NCI-H2171 treated with DMSO at 0.1 percent for 48 hours (cell line): ENCODE measurements around the gene S100A3.

Experiments used
- DNase-seq: peaks from one replicate; lab custom pipeline; 2025; lab: John Stamatoyannopoulos, UW

Gene S100A3

GRCh38 chr1:153509729-153510354 is 39.2 kb downstream of the S100A3 start:
- no peak for DNase-seq

GRCh38 chr1:153509036-153509435 is 40.0 kb downstream of the S100A3 start:
- DNase-seq, result no peak

- no peak for DNase-seq
Observed at GRCh38 chr1:153507926-153508583, 41.0 kb downstream of the S100A3 start.

GRCh38 chr1:153506831-153507413 is 42.1 kb downstream of the S100A3 start:
- no peak for DNase-seq

DNA sequence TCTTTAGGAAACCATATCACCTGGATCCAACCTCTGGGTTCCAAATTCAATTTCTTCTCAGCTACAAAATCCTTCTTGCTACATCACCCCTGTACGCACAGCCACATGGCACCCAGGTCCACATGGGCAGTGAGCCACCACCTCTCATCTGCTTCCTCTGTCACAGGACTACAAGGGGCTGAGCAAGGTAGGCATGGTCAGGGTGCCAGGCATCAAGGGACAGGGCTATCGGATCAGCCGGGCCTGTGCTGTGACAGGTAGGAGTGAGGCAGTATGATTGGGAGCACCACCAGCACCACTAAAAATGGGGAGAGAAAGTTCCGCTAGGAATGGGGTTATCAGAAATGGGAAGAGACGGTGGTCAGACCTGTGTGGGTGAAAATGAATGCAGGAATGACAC is 42.7 kb downstream of the S100A3 start:
- DNase-seq, result no peak

DNA sequence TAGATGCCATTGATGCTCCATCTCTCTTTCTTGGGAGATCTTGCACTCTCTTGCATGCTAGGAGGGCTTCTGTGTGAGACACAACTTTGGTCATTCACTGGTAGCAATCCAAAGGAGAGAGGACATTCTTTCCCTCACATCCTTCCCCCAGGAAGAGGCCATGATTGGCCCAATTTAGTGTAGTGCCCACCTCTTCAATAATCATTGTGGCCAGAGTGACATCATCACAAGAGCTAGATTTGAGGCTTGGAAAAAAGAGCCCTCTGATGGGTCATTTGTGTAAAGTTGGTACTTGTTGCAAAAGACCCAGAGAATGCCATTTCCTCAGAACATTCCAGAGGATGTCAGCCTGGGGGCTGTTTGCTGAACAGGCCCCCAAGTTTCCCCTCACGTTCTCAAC is 43.5 kb downstream of the S100A3 start:
- no peak for DNase-seq

- no peak for DNase-seq
Observed at GRCh38 chr1:153503766-153504165, 45.3 kb downstream of the S100A3 start.

DNA sequence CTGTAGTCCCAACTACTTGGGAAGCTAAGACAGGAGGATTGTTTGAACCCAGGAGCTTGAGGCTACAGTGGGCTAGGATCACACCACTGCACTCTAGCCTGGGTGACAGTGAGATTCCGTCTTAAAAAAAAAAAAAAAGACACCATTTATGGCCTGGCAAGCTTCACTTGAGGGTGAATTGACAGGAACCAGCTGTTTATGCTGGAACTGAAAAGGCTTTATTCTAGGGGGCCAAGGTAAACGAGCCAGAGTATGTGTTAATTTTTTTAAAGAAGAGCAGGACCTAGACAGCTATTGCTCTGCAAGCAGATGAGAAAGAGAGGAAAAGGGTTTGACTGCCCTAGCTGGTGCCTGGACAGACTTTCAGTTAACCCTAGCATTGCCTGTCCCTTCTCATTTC is 50.3 kb downstream of the S100A3 start:
- peak; percentile 24 for DNase-seq
